Breast epithelium (tissue), 4 donors: Measurements from ENCODE around the gene SLC17A4. TPM values are rescaled to one million over a fixed set of nuclear protein-coding genes. Genes with fewer than 3 reads are reported as not detected.

Source experiments
- DNase-seq, 2 donors: peaks; one replicate each; pipeline ENCODE4 v3.0.0-alpha.2; 2019; ENCODE audit warnings: low spot score in 2 of 2
- H3K27ac ChIP-seq, 2 donors: fragments of 200-600 bp; sonication (generic) in 1 of 2; one replicate each; pipeline ENCODE4 v1.5.1; 2016 to 2019; ENCODE audit warnings: mild to moderate bottlenecking in 1 of 2
- H3K27me3 ChIP-seq, 2 donors: fragments of 200-600 bp; sonication (generic) in 1 of 2; one replicate each; pipeline versions ENCODE4 v1.5.1 to v1.6.0; 2017 to 2019; ENCODE audit warnings: control low read depth in 1 of 2, mild to moderate bottlenecking in 1 of 2
- H3K36me3 ChIP-seq: fragments of 200-600 bp; one replicate; pipeline ENCODE4 v1.5.1; 2019
- H3K4me1 ChIP-seq, 2 donors: fragments of 200-600 bp; sonication (generic); one replicate each; pipeline ENCODE4 v1.5.1; 2016 to 2019; ENCODE audit warnings: control low read depth in 1 of 2
- H3K4me3 ChIP-seq, 3 donors: fragments of 200-600 bp; sonication (generic); 1 replicate in 2 of 3; 2 replicates in 1 of 3; pipeline ENCODE4 v1.5.1; 2016 to 2019; ENCODE audit warnings: mild to moderate bottlenecking in 3 of 3, moderate library complexity in 2 of 3
- H3K9me3 ChIP-seq, 2 donors: fragments of 200-600 bp; sonication (generic) in 1 of 2; one replicate each; pipeline ENCODE4 v1.5.1; 2016 to 2019; ENCODE audit warnings: control low read depth in 1 of 2
- CTCF ChIP-seq, 3 donors: fragments of 450-650 bp; IDR thresholded peaks; one replicate each; pipeline ENCODE4 v1.5.1; 2016 to 2017; ENCODE audit warnings: antibody characterized with exemption in 3 of 3, mild to moderate bottlenecking in 3 of 3, moderate library complexity in 3 of 3
- POLR2A ChIP-seq: fragments of 450-650 bp; IDR thresholded peaks from one replicate; pipeline ENCODE4 v1.6.1; 2016; ENCODE audit warnings: antibody characterized with exemption, mild to moderate bottlenecking, moderate library complexity
- POLR2AphosphoS5 ChIP-seq, 3 donors: sonication (generic); formaldehyde crosslinking; IDR thresholded peaks; one replicate each; pipeline ENCODE4 v1.6.1; 2017; ENCODE audit warnings: antibody characterized with exemption in 3 of 3
- intact Hi-C: fragments of 100-400 bp; cut with DNase I; formaldehyde crosslinking; loops from one replicate; pipeline ENCODE4 v1.15.1; 2023; ENCODE audit warnings: low total_unique reads
- total RNA-seq, 3 donors: library from RNA; depleted of rRNA; stranded (reverse); fragments of >200 nt; gene quantifications; one replicate each; pipeline ENCODE4 v1.1.0, GENCODE V29; 2016

The SLC17A4 gene
- total RNA-seq, result under 1 TPM in 1 of 3 donors, not detected in 2; 0.98 TPM

DNA sequence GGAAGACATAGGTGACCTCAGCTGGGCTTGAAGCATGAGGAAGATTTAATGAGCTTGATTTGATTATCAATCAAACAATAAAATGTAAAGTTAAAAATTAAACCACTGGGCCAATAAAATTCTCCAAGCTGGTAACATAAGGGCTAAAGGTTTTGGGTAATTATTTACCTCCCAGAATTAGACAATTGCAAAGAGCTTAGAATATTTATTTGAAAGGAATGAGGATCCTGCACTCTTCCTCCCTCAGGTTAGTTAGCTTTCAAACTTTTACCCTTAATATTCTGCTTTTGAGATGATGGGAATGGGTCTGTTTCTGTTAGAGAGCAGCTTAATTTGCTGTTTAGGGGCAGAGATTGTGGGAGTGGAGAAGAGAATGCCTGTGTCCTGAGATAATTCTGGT is at the start of gene SLC17A4:
Gene SLC17A4 (plus strand): TSS at position 208 of the 400 bp plus-strand sequence. CDS start 7,221 bp downstream, outside the sequence.
- no peak for DNase-seq
- TF ChIP-seq POLR2A (no peak), POLR2AphosphoS5 (IDR thresholded peaks at IDR 0.05) (no peak), CTCF (IDR thresholded peaks at IDR 0.05) (no peak)
- intact Hi-C loops, result no loop called here
- no peaks in the 10 kb centered on the region for H3K4me1 ChIP-seq
- H3K4me3 ChIP-seq, result no peak within 1 kb of the TSS
- H3K27ac ChIP-seq, result no peak within 1 kb of the TSS
- no peaks in the 10 kb centered on the region for H3K36me3 ChIP-seq
- H3K27me3 ChIP-seq, result no peaks in the 10 kb centered on the region
- H3K9me3 ChIP-seq, result no peaks in the 10 kb centered on the region

DNA sequence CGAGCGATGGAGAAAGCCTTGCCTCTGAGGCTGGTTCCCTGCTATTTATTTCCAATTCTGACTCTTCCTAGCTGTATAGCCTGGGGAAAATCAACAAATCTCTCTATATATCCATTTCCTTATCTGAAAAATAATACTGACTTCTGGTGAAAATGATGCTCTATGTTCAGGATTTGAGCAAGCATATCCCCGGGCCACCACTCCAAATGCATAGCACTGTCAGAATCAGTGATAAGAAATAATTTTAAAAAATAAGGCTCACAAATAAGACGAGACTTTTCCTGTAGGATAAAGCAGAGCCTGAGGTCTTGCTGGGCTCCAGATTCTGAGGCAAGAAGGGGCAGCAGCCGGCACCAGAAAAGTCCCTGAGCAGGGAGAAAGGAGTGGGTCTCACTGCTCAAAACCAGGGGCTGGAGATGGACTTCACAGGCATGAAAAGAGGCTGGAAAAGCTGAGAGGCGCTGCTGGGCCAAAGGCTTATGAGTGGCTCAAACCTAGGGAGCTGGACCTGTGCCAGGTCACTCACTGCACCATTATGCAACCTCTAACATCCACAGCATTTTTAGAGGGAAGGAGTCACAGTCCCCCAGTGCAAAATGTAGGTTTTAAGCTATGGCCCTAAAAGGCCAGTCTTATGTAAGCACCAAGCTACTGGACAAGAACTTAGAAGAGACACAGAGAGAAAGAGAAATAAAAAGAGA is 48.1 kb upstream of the SLC17A4 start:
- no peak for TF ChIP-seq POLR2AphosphoS5 (IDR thresholded peaks at IDR 0.05)
- no peak for TF ChIP-seq CTCF (IDR thresholded peaks at IDR 0.05)
- no peak for TF ChIP-seq POLR2A
- DNase-seq, result no peak
- Histone ChIP-seq H3K4me1 (no peaks in the 10 kb centered on the region), H3K36me3 (no peaks in the 10 kb centered on the region), H3K27ac (no peak overlapping the region), H3K4me3 (no peak overlapping the region), H3K9me3 (no peaks in the 10 kb centered on the region), H3K27me3 (no peaks in the 10 kb centered on the region)
- intact Hi-C loops, result no loop called here

DNA sequence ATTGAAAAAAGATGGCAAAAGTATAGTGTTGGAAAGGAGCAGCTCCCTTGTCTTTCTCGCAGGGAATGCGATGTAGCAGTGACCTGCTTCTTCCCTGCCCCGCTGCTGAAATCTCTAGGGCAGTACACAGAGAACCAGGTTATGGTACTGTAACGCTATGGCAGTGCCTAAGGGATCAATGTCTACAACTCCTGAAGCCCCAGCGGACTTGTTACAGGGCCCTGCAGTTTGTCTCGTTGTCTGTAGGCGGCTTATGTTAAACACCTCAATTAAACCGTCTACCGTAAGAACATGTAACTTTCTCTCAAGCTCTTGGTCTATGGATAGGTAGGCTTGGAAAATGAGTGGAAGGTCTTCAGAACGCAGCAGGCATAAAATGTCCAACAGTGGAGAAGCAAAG is 44.8 kb upstream of the SLC17A4 start:
- H3K27ac ChIP-seq, result no peak overlapping the region
- no peak for DNase-seq
- intact Hi-C loops, result no loop called here
- no peaks in the 10 kb centered on the region for H3K9me3 ChIP-seq
- TF ChIP-seq POLR2AphosphoS5 (IDR thresholded peaks at IDR 0.05) (no peak), CTCF (IDR thresholded peaks at IDR 0.05) (no peak), POLR2A (no peak)
- H3K4me3 ChIP-seq, result no peak overlapping the region
- no peaks in the 10 kb centered on the region for H3K36me3 ChIP-seq
- no peaks in the 10 kb centered on the region for H3K27me3 ChIP-seq
- no peaks in the 10 kb centered on the region for H3K4me1 ChIP-seq

DNA sequence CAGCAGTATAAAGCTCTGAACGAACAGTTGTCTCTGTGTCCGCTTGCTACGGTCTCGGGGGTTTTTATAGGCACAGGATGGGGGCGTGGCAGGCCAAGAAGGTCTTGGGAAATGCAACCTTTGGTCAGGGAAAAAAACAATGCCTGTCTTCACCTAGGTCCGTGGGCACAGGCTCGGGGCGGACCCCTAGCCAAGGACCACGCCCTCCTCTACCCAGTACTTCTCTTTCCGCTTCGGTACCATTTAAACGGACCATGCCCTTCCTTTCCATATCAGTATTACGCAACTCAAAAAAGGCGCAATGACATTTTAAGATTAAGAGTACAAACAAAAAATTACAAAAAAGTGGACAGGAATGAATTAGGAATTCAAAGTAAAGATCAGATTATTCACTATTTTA is 44.3 kb upstream of the SLC17A4 start:
- no peak for TF ChIP-seq CTCF (IDR thresholded peaks at IDR 0.05)

GRCh38 chr6:25713824-25714223 is 40.7 kb upstream of the SLC17A4 start:
- no peaks in the 10 kb centered on the region for H3K36me3 ChIP-seq
- H3K9me3 ChIP-seq, result no peaks in the 10 kb centered on the region
- no peaks in the 10 kb centered on the region for H3K27me3 ChIP-seq
- H3K27ac ChIP-seq, result no peak overlapping the region
- no peaks in the 10 kb centered on the region for H3K4me1 ChIP-seq
- intact Hi-C loops, result no loop called here
- H3K4me3 ChIP-seq, result no peak overlapping the region
- no peak for DNase-seq
- TF ChIP-seq POLR2AphosphoS5 (IDR thresholded peaks at IDR 0.05) (no peak), POLR2A (no peak), CTCF (IDR thresholded peaks at IDR 0.05) (no peak)

More for the DNA sequence above, 44.3 kb upstream of the SLC17A4 start:
- intact Hi-C loops, result no loop called here
- H3K4me1 ChIP-seq, result no peaks in the 10 kb centered on the region
- no peaks in the 10 kb centered on the region for H3K27me3 ChIP-seq
- no peaks in the 10 kb centered on the region for H3K36me3 ChIP-seq
- no peak overlapping the region for H3K27ac ChIP-seq
- no peaks in the 10 kb centered on the region for H3K9me3 ChIP-seq
- no peak overlapping the region for H3K4me3 ChIP-seq
- DNase-seq, result no peak
